HepG2 (cell line): ENCODE data around the gene EMP2. TPM values are rescaled to one million over a fixed set of nuclear protein-coding genes. Genes with fewer than 3 reads are reported as not detected.

Source experiments
- ASH2L ChIP-seq: fragments of 300-600, 200-600 bp; sonication (generic); IDR thresholded peaks from 2 replicates; pipeline ENCODE4 v1.7.0; 2017; ENCODE audit warnings: low read depth, mild to moderate bottlenecking, moderate library complexity, mixed read lengths, low read length; ENCODE audit not compliant: insufficient read length
- CCDC6 ChIP-seq: sonication (generic); formaldehyde crosslinking; IDR thresholded peaks from 2 replicates; pipeline ENCODE4 v1.8.1; 2022; ENCODE audit warnings: mild to moderate bottlenecking, missing genetic modification reagents, moderate library complexity
- GATAD2A ChIP-seq: IDR thresholded peaks from 2 replicates; pipeline ENCODE4 v1.6.1; 2016
- NKX3-1 ChIP-seq: sonication (generic); formaldehyde crosslinking; IDR thresholded peaks from 2 replicates; pipeline ENCODE4 v1.5.0; 2020; ENCODE audit warnings: missing genetic modification reagents
- PRDM15 ChIP-seq: sonication (generic); formaldehyde crosslinking; IDR thresholded peaks from 2 replicates; pipeline ENCODE4 v1.4.0; 2020; ENCODE audit warnings: missing genetic modification reagents
- ZBTB26 ChIP-seq: IDR thresholded peaks from 2 replicates; pipeline ENCODE4 v1.6.1; 2016; ENCODE audit warnings: missing compliant biosample characterization, missing genetic modification reagents, borderline replicate concordance
- ZEB1 ChIP-seq: IDR thresholded peaks from 2 replicates; pipeline ENCODE4 v1.6.1; 2012; ENCODE audit warnings: mild to moderate bottlenecking, low read depth, inconsistent platforms; ENCODE audit not compliant: insufficient replicate concordance
- ZMYM3 ChIP-seq: sonication (generic); formaldehyde crosslinking; IDR thresholded peaks from 2 replicates; pipeline ENCODE4 v1.5.1; 2020; ENCODE audit warnings: mild to moderate bottlenecking, missing genetic modification reagents
- ZNF10 ChIP-seq: sonication (generic); formaldehyde crosslinking; IDR thresholded peaks from 2 replicates; pipeline ENCODE4 v1.4.0; 2020; ENCODE audit warnings: mild to moderate bottlenecking, low read depth, missing genetic modification reagents, borderline replicate concordance
- ZNF207 ChIP-seq: fragments of 450-650 bp; IDR thresholded peaks from 2 replicates; pipeline ENCODE4 v1.6.1; 2016; ENCODE audit warnings: antibody characterized with exemption, borderline replicate concordance
- ZNF264 ChIP-seq: sonication (generic); formaldehyde crosslinking; IDR thresholded peaks from 2 replicates; pipeline ENCODE4 v1.4.0; 2020; ENCODE audit warnings: missing genetic modification reagents
- ZNF367 ChIP-seq: sonication (generic); formaldehyde crosslinking; IDR thresholded peaks from 2 replicates; pipeline ENCODE4 v1.4.0; 2020; ENCODE audit warnings: missing genetic modification reagents, borderline replicate concordance
- ZNF407 ChIP-seq: sonication (generic); formaldehyde crosslinking; IDR thresholded peaks from one replicate; pipeline ENCODE4 v1.5.1; 2020; ENCODE audit warnings: mild to moderate bottlenecking, missing genetic modification reagents; ENCODE audit errors: not compliant biosample characterization
- ZNF674 ChIP-seq: sonication (generic); formaldehyde crosslinking; IDR thresholded peaks from 2 replicates; pipeline ENCODE4 v1.5.0; 2020; ENCODE audit warnings: low read depth, mild to moderate bottlenecking, missing genetic modification reagents
- ZNF776 ChIP-seq: sonication (generic); formaldehyde crosslinking; IDR thresholded peaks from 2 replicates; pipeline ENCODE4 v1.4.0; 2020; ENCODE audit warnings: mild to moderate bottlenecking, missing genetic modification reagents
- polyA plus RNA-seq, 8 experiments: library from polyadenylated mRNA; depleted of rRNA in 3 of 8; stranded (reverse) in 7 of 8; unstranded in 1 of 8; fragments of >200 nt; fragmentation: Illumina TruSeq in 4 of 8; extraction: Trizol in 4 of 8; gene quantifications; 2 replicates each; pipeline versions ENCODE4 v1.2.1 to v1.2.3, GENCODE V29; 2011 to 2016; ENCODE audit warnings: low read depth in 4 of 8, missing spikeins in 1 of 8, mixed read lengths in 1 of 8; ENCODE audit not compliant: insufficient read depth in 1 of 8
- total RNA-seq, 5 experiments: library from RNA; depleted of rRNA; stranded (reverse); fragments of >200 nt; fragmentation: Illumina TruSeq; extraction: Trizol; gene quantifications; 2 replicates each; pipeline ENCODE4 v1.2.3, GENCODE V29; 2016; ENCODE audit warnings: low read depth in 1 of 5

The EMP2 gene
- total and polyA plus RNA-seq, 2 of the 13 experiments (the other 11 are each of a cell fraction or from before 2014, with no cell fraction given), result 24.6 to 91.2 TPM

- TF ChIP-seq ZNF407 (CRISPR knock-in tag), result peak; percentile 94
- peak; percentile 91 for TF ChIP-seq PRDM15
- peak; percentile 63 for TF ChIP-seq ASH2L
- TF ChIP-seq ZNF367 (CRISPR knock-in tag), result no peak; the same call in 1 of the 2 replicates
- 0 out of 2 replicates have a peak, but pooled peaks have one; percentile 71 for TF ChIP-seq NKX3-1 (CRISPR knock-in tag)
- peak; percentile 97 for TF ChIP-seq ZNF674
- TF ChIP-seq ZNF776 (CRISPR knock-in tag), result peak; percentile 92; the same call in 1 of the 2 replicates
- no peak for TF ChIP-seq ZNF207
- TF ChIP-seq GATAD2A (CRISPR knock-in tag), result peak; percentile 67
- no peak for TF ChIP-seq ZEB1
- no peak for TF ChIP-seq ZMYM3 (CRISPR knock-in tag)
- no peak for TF ChIP-seq ZNF10
- TF ChIP-seq ZBTB26 (CRISPR knock-in tag), result peak; percentile 76
- peak; percentile 68 for TF ChIP-seq ZNF264 (CRISPR knock-in tag)
- peak; percentile 94; the same call in 1 of the 2 replicates for TF ChIP-seq CCDC6
Measured at GRCh38 chr16:10579965-10580882, at the start of gene EMP2 (continued).
